H1 (cell line): Measurements from ENCODE around the gene NEDD4L. TPM values are rescaled to one million over a fixed set of nuclear protein-coding genes. Genes with fewer than 3 reads are reported as not detected.
A peak's percentile ranks its signal among the peaks of the same experiment; 100 is the strongest.

Experiments
- CTCF ChIA-PET: fragments of 300-600 bp; sonication (Branson Sonifier 250); formaldehyde crosslinking; loops from one replicate; lab custom pipeline; 2021; ENCODE audit not compliant: partially characterized antibody; lab: Charles Lee
- POLR2A ChIA-PET: fragments of 300-600 bp; sonication (Branson Sonifier 250); formaldehyde crosslinking; loops from one replicate; lab custom pipeline; 2021; ENCODE audit warnings: inconsistent platforms; ENCODE audit not compliant: partially characterized antibody; lab: Charles Lee
- DNase-seq, 2 experiments: peaks; one replicate each; pipeline versions ENCODE4 v3.0.0 to v3.0.0-alpha.2; 2010 to 2022; ENCODE audit warnings: low spot score in 2 of 2, low read depth in 1 of 2, mixed read lengths in 1 of 2
- FAIRE-seq: peaks from 2 replicates; lab custom pipeline; 2011; peaks lifted over from hg19 to GRCh38; lab: Jason Lieb, UNC
- H2AFZ ChIP-seq: 2 replicates; pipeline ENCODE4 v1.8.1; 2012; ENCODE audit warnings: low read length, inconsistent platforms
- H2AK5ac ChIP-seq: 2 replicates; pipeline ENCODE4 v1.6.1; 2013; ENCODE audit warnings: low read depth, low read length
- H2BK120ac ChIP-seq: replicated peaks from 2 replicates; pipeline ENCODE3; 2013; ENCODE audit warnings: low read depth, low read length, inconsistent platforms
- H2BK12ac ChIP-seq: 2 replicates; pipeline ENCODE4 v1.6.1; 2013; ENCODE audit warnings: low read depth, low read length
- H2BK15ac ChIP-seq: 2 replicates; pipeline ENCODE4 v1.6.1; 2013; ENCODE audit warnings: low read length
- H2BK20ac ChIP-seq: 2 replicates; pipeline ENCODE4 v1.6.1; 2013; ENCODE audit warnings: low read length
- H2BK5ac ChIP-seq: 2 replicates; pipeline ENCODE4 v1.6.1; 2013; ENCODE audit warnings: low read depth, low read length
- H3K14ac ChIP-seq: 2 replicates; pipeline ENCODE4 v1.6.1; 2013; ENCODE audit warnings: inconsistent platforms; ENCODE audit not compliant: insufficient read length
- H3K18ac ChIP-seq: 2 replicates; pipeline ENCODE4 v1.6.1; 2013; ENCODE audit warnings: low read length; ENCODE audit errors: extremely low read depth
- H3K23ac ChIP-seq: 2 replicates; pipeline ENCODE4 v1.6.1; 2013; ENCODE audit warnings: inconsistent platforms; ENCODE audit not compliant: insufficient read length
- H3K23me2 ChIP-seq: 2 replicates; pipeline ENCODE4 v1.6.1; 2013; ENCODE audit warnings: low read depth, low read length
- H3K27ac ChIP-seq: 2 replicates; pipeline ENCODE4 v1.6.1; 2011; ENCODE audit warnings: low read depth, low read length, inconsistent platforms
- H3K27me3 ChIP-seq, 4 experiments: replicated peaks in 1 of 4; 1 replicate in 1 of 4; 2 replicates in 3 of 4; pipeline versions ENCODE4 v1.6.1 to v1.8.1; 2011 to 2013; ENCODE audit warnings: low read length in 3 of 4, mild to moderate bottlenecking in 3 of 4, inconsistent platforms in 2 of 4, mixed read lengths in 2 of 4, moderate library complexity in 1 of 4; ENCODE audit not compliant: control insufficient read depth in 3 of 4, insufficient read depth in 3 of 4; ENCODE audit errors: extremely low read depth in 1 of 4
- H3K36me3 ChIP-seq, 4 experiments: 2 replicates each; pipeline versions ENCODE4 v1.6.1 to v1.8.1; 2011 to 2013; ENCODE audit warnings: mild to moderate bottlenecking in 4 of 4, low read length in 3 of 4, moderate library complexity in 2 of 4, control low read depth in 1 of 4, inconsistent platforms in 1 of 4; ENCODE audit not compliant: insufficient read depth in 4 of 4, control insufficient read depth in 2 of 4
- H3K4ac ChIP-seq: replicated peaks from 2 replicates; pipeline ENCODE3; 2013; ENCODE audit warnings: low read length, low read depth, mixed read lengths, inconsistent platforms; ENCODE audit not compliant: insufficient read length
- H3K4me1 ChIP-seq, 4 experiments: replicated peaks in 1 of 4; 1 replicate in 1 of 4; 2 replicates in 3 of 4; pipeline versions ENCODE4 v1.6.1 to v1.8.1; 2011 to 2013; ENCODE audit warnings: low read length in 3 of 4, inconsistent platforms in 2 of 4, mixed read lengths in 1 of 4; ENCODE audit not compliant: insufficient read depth in 4 of 4, control insufficient read depth in 3 of 4
- H3K4me2 ChIP-seq, 2 experiments: 2 replicates each; pipeline versions ENCODE4 v1.6.1 to v1.8.1; 2011 to 2013; ENCODE audit warnings: low read depth in 2 of 2, low read length in 2 of 2, control low read depth in 1 of 2, inconsistent platforms in 1 of 2, mild to moderate bottlenecking in 1 of 2; ENCODE audit not compliant: insufficient read depth in 1 of 2
- H3K4me3 ChIP-seq, 4 experiments: fragments of 200-600, 300-600 bp in 1 of 4; sonication (generic), shearing (Covaris generic), sonication (Bioruptor Twin) in 1 of 4; 2 replicates each; pipeline versions ENCODE4 v1.5.1 to v1.8.1; 2011 to 2016; ENCODE audit warnings: low read length in 4 of 4, low read depth in 3 of 4, control low read depth in 2 of 4, inconsistent platforms in 2 of 4, mild to moderate bottlenecking in 2 of 4, mixed read lengths in 1 of 4, moderate library complexity in 1 of 4; ENCODE audit not compliant: insufficient read depth in 2 of 4; ENCODE audit errors: extremely low read depth in 1 of 4
- H3K56ac ChIP-seq: replicated peaks from 2 replicates; pipeline ENCODE3; 2013; ENCODE audit warnings: low read depth, mild to moderate bottlenecking, mixed read lengths, low read length, inconsistent platforms; ENCODE audit not compliant: insufficient read length
- H3K79me1 ChIP-seq: 2 replicates; pipeline ENCODE4 v1.6.1; 2013; ENCODE audit warnings: low read depth, low read length, control low read depth
- H3K79me2 ChIP-seq, 2 experiments: 2 replicates each; pipeline versions ENCODE4 v1.6.1 to v1.8.1; 2012 to 2013; ENCODE audit warnings: low read length in 2 of 2, mild to moderate bottlenecking in 2 of 2, inconsistent platforms in 1 of 2; ENCODE audit not compliant: insufficient read depth in 2 of 2, control insufficient read depth in 1 of 2
- H3K9ac ChIP-seq, 4 experiments: replicated peaks in 1 of 4; 1 replicate in 1 of 4; 2 replicates in 3 of 4; pipeline versions ENCODE4 v1.6.1 to v1.8.1; 2011 to 2013; ENCODE audit warnings: low read depth in 3 of 4, low read length in 3 of 4, control low read depth in 2 of 4, mild to moderate bottlenecking in 2 of 4, moderate library complexity in 2 of 4, inconsistent platforms in 1 of 4; ENCODE audit errors: extremely low read depth in 1 of 4
- H3K9me3 ChIP-seq, 2 experiments: 2 replicates each; pipeline versions ENCODE4 v1.6.1 to v1.8.1; 2012 to 2013; ENCODE audit warnings: mild to moderate bottlenecking in 2 of 2, moderate library complexity in 2 of 2, control low read depth in 1 of 2, inconsistent platforms in 1 of 2, low read depth in 1 of 2, low read length in 1 of 2, mixed read lengths in 1 of 2; ENCODE audit not compliant: insufficient read depth in 2 of 2
- H4K20me1 ChIP-seq, 2 experiments: replicated peaks in 1 of 2; 2 replicates each; pipeline versions ENCODE3 to v1.8.1; 2011 to 2013; ENCODE audit warnings: inconsistent platforms in 2 of 2, low read length in 2 of 2, mild to moderate bottlenecking in 1 of 2; ENCODE audit not compliant: insufficient read depth in 2 of 2, control insufficient read depth in 1 of 2
- H4K5ac ChIP-seq: 2 replicates; pipeline ENCODE4 v1.6.1; 2013; ENCODE audit warnings: low read length, low read depth, mixed read lengths, inconsistent platforms; ENCODE audit not compliant: insufficient read length
- H4K8ac ChIP-seq: 2 replicates; pipeline ENCODE4 v1.8.0; 2013; ENCODE audit warnings: mild to moderate bottlenecking, moderate library complexity, low read length, inconsistent platforms; ENCODE audit not compliant: insufficient read depth; ENCODE audit errors: extremely low read depth
- H4K91ac ChIP-seq: replicated peaks from 2 replicates; pipeline ENCODE3; 2013; ENCODE audit warnings: low read length, mixed read lengths, inconsistent platforms; ENCODE audit not compliant: insufficient read length
- GTF2F1 ChIP-seq: IDR thresholded peaks from 2 replicates; pipeline ENCODE4 v1.6.1; 2012; ENCODE audit warnings: low read depth, low read length, improper control_type of control experiment, borderline replicate concordance
- PHF8 ChIP-seq: fragments of 200-600 bp; sonication (generic); conservative IDR thresholded peaks from 2 replicates; pipeline ENCODE4 v1.7.1; 2012; ENCODE audit warnings: low read depth, mild to moderate bottlenecking, inconsistent platforms, low read length, moderate library complexity
- WGBS, 2 experiments: shearing (Covaris generic) in 1 of 2; methylation state at CpG; one replicate each; pipeline versions ENCODE4 v1.1.6 to v1.1.7; 2013 to 2015; ENCODE audit warnings: low lambda C conversion rate in 2 of 2, mixed read lengths in 2 of 2, inconsistent platforms in 1 of 2, low coverage in 1 of 2, missing lambda C conversion rate in 1 of 2; ENCODE audit not compliant: insufficient replicate concordance in 2 of 2, insufficient coverage in 1 of 2, insufficient read length in 1 of 2; ENCODE audit errors: extremely low coverage in 1 of 2, missing lambda C conversion rate in 1 of 2; 5-methylcytosine and 5-hydroxymethylcytosine counted together
- polyA plus RNA-seq, 7 experiments: library from polyadenylated mRNA; depleted of rRNA in 3 of 7; stranded (reverse) in 5 of 7; unstranded in 2 of 7; fragments of >200 nt in 5 of 7; fragments of 200-250 nt in 2 of 7; gene quantifications; 1 replicate in 5 of 7; 2 replicates in 1 of 7; 4 replicates in 1 of 7; pipeline versions ENCODE4 v1.2.1 to v1.2.3, GENCODE V29; 2011 to 2013; ENCODE audit warnings: missing spikeins in 2 of 7, mixed read lengths in 2 of 7
- total RNA-seq: library from RNA; stranded (reverse); fragmentation: NEBNext Ultra II Directional; extraction: Animal tissue kit (Norgen Biotek cat#: 25700); gene quantifications from 2 replicates; pipeline ENCODE4 v1.2.1, GENCODE V29; 2021

Gene NEDD4L
- total and polyA plus RNA-seq, 2 of the 8 experiments (the other 6 are each of a cell fraction or from before 2014, with no cell fraction given): 37.3 to 69.8 TPM

DNA sequence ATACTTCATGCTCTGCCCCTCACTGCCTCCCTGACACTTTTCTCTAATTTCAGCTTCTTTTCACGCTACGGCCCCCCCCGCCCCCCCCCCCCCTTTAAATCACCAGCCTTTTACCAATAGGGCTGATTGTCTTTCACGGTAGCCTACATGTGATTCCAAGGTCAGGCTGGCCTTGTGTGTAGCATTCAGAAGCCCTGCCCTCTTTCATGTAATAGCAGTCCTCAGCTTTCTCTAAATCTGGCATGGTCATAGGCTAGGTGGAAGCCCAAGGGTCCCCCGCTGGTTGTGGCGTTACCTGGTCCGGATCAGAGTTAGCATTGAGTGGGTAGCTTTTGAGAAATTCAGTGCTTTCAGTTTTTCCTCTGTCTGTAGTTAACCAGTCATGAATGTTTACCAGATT, 303.1 kb downstream of the NEDD4L start:
- Histone ChIP-seq H3K4me2 (no peak overlapping the region; a peak in 1 of 4 replicates), H3K4me1 (peaks cover 11 to 38% (median 23%) of the 10 kb centered on the region in 4 experiments; a peak in 6 of 7 replicates), H3K23ac (no peak overlapping the region), H3K4me3 (no peak overlapping the region), H3K9me3 (no peaks in the 10 kb centered on the region), H3K18ac (peak overlapping the region; percentile 0; the same call in 1 of the 2 replicates), H3K23me2 (no peaks in the 10 kb centered on the region), H2BK120ac (no peak overlapping the region), H4K91ac (no peak overlapping the region), H2BK15ac (no peak overlapping the region), H3K14ac (no peak overlapping the region), H3K27ac (no peak overlapping the region), H2BK5ac (no peak overlapping the region), H3K36me3 (peaks cover 0 to 16% (median 5%) of the 10 kb centered on the region in 4 experiments; a peak in 5 of 8 replicates), H2AFZ (no peak overlapping the region), H2BK20ac (no peak overlapping the region), H3K56ac (no peak overlapping the region), H2AK5ac (no peak overlapping the region), H3K4ac (no peak overlapping the region), H3K27me3 (no peaks in the 10 kb centered on the region), H3K9ac (peak overlapping the region in 1 of 4 experiments; percentile 25; a peak in 1 of 7 replicates), H4K20me1 (no peaks in the 10 kb centered on the region), H4K5ac (peak overlapping the region; percentile 6), H3K79me1 (no peaks in the 10 kb centered on the region), H2BK12ac (no peak overlapping the region), H4K8ac (no peak overlapping the region), H3K79me2 (no peaks in the 10 kb centered on the region; a peak in 1 of 4 replicates)
- DNase-seq: no peak
- POLR2A ChIA-PET: interaction anchor here (0.6 kb wide), 1 partner anchor 15 kb away, joined by 3 read pairs; no protein-coding TSS in a partner anchor
- peak; percentile 32 for FAIRE-seq
- CTCF ChIA-PET: interaction anchor here (0.8 to 3.8 kb wide), 6 partner anchors 8 to 144 kb away, joined by 3 to 11 read pairs (median 4); no protein-coding TSS in a partner anchor
- WGBS, 2 experiments: 72% methylated on average over 4 of the region's 7 CpGs; no CpG with 5 or more reads in 1 of the 2 experiments
- TF ChIP-seq GTF2F1 (no peak), PHF8 (no peak)
